NCI-H2029 (cell line): Measurements from ENCODE around the gene EHBP1L1.
A peak's percentile ranks its signal among the peaks of the same experiment; 100 is the strongest.

Experiments
- DNase-seq: peaks from one replicate; lab custom pipeline; 2025; lab: John Stamatoyannopoulos, UW

EHBP1L1 gene

GRCh38 chr11:65546217-65546958, 29.5 kb upstream of the EHBP1L1 start:
- peak; percentile 85 for DNase-seq

- no peak for DNase-seq
Measured at GRCh38 chr11:65547446-65548125, 28.3 kb upstream of the EHBP1L1 start.

GRCh38 chr11:65548395-65548794, 27.5 kb upstream of the EHBP1L1 start:
- no peak for DNase-seq

- no peak for DNase-seq
Measured at GRCh38 chr11:65549096-65549495, 26.8 kb upstream of the EHBP1L1 start.

- DNase-seq = peak; percentile 90
Measured at GRCh38 chr11:65551572-65552387, 24.1 kb upstream of the EHBP1L1 start.

GRCh38 chr11:65552388-65552951, 23.4 kb upstream of the EHBP1L1 start:
- peak; percentile 57 for DNase-seq

GRCh38 chr11:65553301-65554001, 22.4 kb upstream of the EHBP1L1 start:
- peak; percentile 84 for DNase-seq

GRCh38 chr11:65554057-65554818, 21.6 kb upstream of the EHBP1L1 start:
- DNase-seq = no peak

GRCh38 chr11:65554842-65555430, 20.9 kb upstream of the EHBP1L1 start:
- no peak for DNase-seq

- no peak for DNase-seq
Measured at GRCh38 chr11:65555693-65556231, 20.1 kb upstream of the EHBP1L1 start.

- no peak for DNase-seq
Measured at GRCh38 chr11:65556470-65557279, 19.2 kb upstream of the EHBP1L1 start.

GRCh38 chr11:65557280-65558001, 18.4 kb upstream of the EHBP1L1 start:
- no peak for DNase-seq

- DNase-seq = peak; percentile 45
Measured at GRCh38 chr11:65558002-65558929, 17.6 kb upstream of the EHBP1L1 start, which contains the start of gene LTBP3. LTBP3 (minus strand) TSS chr11:65558359; CDS start chr11:65557959, 400 bp downstream.

- DNase-seq = no peak
Measured at GRCh38 chr11:65558930-65559509, 16.8 kb upstream of the EHBP1L1 start.

- no peak for DNase-seq
Measured at GRCh38 chr11:65559535-65559934, 16.3 kb upstream of the EHBP1L1 start.

GRCh38 chr11:65559951-65560537, 15.8 kb upstream of the EHBP1L1 start:
- peak; percentile 89 for DNase-seq
